ENCODE measurements around the gene FUZ.
A peak's percentile ranks its signal among the peaks of the same experiment; 100 is the strongest.

The FUZ gene

GRCh38 chr19:49861107-49861506 lies 48.0 kb upstream of the FUZ start:
- Histone ChIP-seq H4K20me1 (ENCODE audit: insufficient read depth, low read length) (no peaks in the 10 kb centered on the region), H3K9ac (ENCODE audit: low read length) (no peak overlapping the region)

GRCh38 chr19:49860336-49861102 lies 47.4 kb upstream of the FUZ start:
- Histone ChIP-seq H4K20me1 (ENCODE audit: insufficient read depth, low read length) (no peaks in the 10 kb centered on the region), H3K9me2 (ENCODE audit: low read depth, low read length) (no peaks in the 10 kb centered on the region), H3K4me3 (ENCODE audit: low read depth, low read length, poor library complexity, severe bottlenecking) (no peak overlapping the region), H3K36me3 (ENCODE audit: insufficient read depth, low read length) (peaks cover 89% of the 10 kb centered on the region), H2AFZ (ENCODE audit: low read length) (no peak overlapping the region), H3K9me3 (ENCODE audit: low read length) (no peaks in the 10 kb centered on the region), H3K27me3 (ENCODE audit: insufficient read depth, low read length) (no peaks in the 10 kb centered on the region), H3K4me2 (ENCODE audit: low read length) (no peak overlapping the region), H3K4me1 (ENCODE audit: insufficient read depth, low read length, severe bottlenecking) (peaks cover 31% of the 10 kb centered on the region), H3K79me2 (ENCODE audit: insufficient read depth, low read length) (no peaks in the 10 kb centered on the region), H3F3A (ENCODE audit: insufficient read depth, low read length) (no peaks in the 10 kb centered on the region), H3K27ac (ENCODE audit: low read depth, low read length, poor library complexity, severe bottlenecking) (peak overlapping the region; percentile 20), H3K9ac (ENCODE audit: low read length) (no peak overlapping the region)
- no peak for TF ChIP-seq CTCF (IDR thresholded peaks at IDR 0.05; ENCODE audit: low read length)

More at GRCh38 chr19:49861107-49861506, 48.0 kb upstream of the FUZ start:
- no peak overlapping the region for H3K4me3 ChIP-seq (ENCODE audit: low read depth, low read length, poor library complexity, severe bottlenecking)
- H3K9me3 ChIP-seq (ENCODE audit: low read length), result no peaks in the 10 kb centered on the region
- H2AFZ ChIP-seq (ENCODE audit: low read length), result no peak overlapping the region
- no peaks in the 10 kb centered on the region for H3K27me3 ChIP-seq (ENCODE audit: insufficient read depth, low read length)
- H3K27ac ChIP-seq (ENCODE audit: low read depth, low read length, poor library complexity, severe bottlenecking), result peak overlapping the region; percentile 20
- H3K79me2 ChIP-seq (ENCODE audit: insufficient read depth, low read length), result peaks cover 2% of the 10 kb centered on the region; the same call in 1 of the 2 replicates
- H3K4me2 ChIP-seq (ENCODE audit: low read length), result no peak overlapping the region
- peaks cover 36% of the 10 kb centered on the region for H3K4me1 ChIP-seq (ENCODE audit: insufficient read depth, low read length, severe bottlenecking)
- H3K9me2 ChIP-seq (ENCODE audit: low read depth, low read length), result no peaks in the 10 kb centered on the region
- peaks cover 83% of the 10 kb centered on the region for H3K36me3 ChIP-seq (ENCODE audit: insufficient read depth, low read length)
- TF ChIP-seq CTCF (IDR thresholded peaks at IDR 0.05; ENCODE audit: low read length), result no peak
- no peaks in the 10 kb centered on the region for H3F3A ChIP-seq (ENCODE audit: insufficient read depth, low read length)

GRCh38 chr19:49859682-49860335 lies 46.7 kb upstream of the FUZ start:
- H3K27me3 ChIP-seq (ENCODE audit: insufficient read depth, low read length), result no peaks in the 10 kb centered on the region
- H3K4me2 ChIP-seq (ENCODE audit: low read length), result no peak overlapping the region
- H3K27ac ChIP-seq (ENCODE audit: low read depth, low read length, poor library complexity, severe bottlenecking), result no peak overlapping the region
- H3F3A ChIP-seq (ENCODE audit: insufficient read depth, low read length), result no peaks in the 10 kb centered on the region
- H2AFZ ChIP-seq (ENCODE audit: low read length), result no peak overlapping the region
- no peaks in the 10 kb centered on the region for H4K20me1 ChIP-seq (ENCODE audit: insufficient read depth, low read length)
- no peak for TF ChIP-seq CTCF (IDR thresholded peaks at IDR 0.05; ENCODE audit: low read length)
- no peak for TF ChIP-seq EZH2 (IDR thresholded peaks at IDR 0.05; ENCODE audit: borderline replicate concordance, low read length)
- H3K36me3 ChIP-seq (ENCODE audit: insufficient read depth, low read length), result peaks cover 93% of the 10 kb centered on the region
- H3K9ac ChIP-seq (ENCODE audit: low read length), result no peak overlapping the region
- no peaks in the 10 kb centered on the region for H3K79me2 ChIP-seq (ENCODE audit: insufficient read depth, low read length)
- peaks cover 28% of the 10 kb centered on the region for H3K4me1 ChIP-seq (ENCODE audit: insufficient read depth, low read length, severe bottlenecking)
- no peaks in the 10 kb centered on the region for H3K9me3 ChIP-seq (ENCODE audit: low read length)
- H3K4me3 ChIP-seq (ENCODE audit: low read depth, low read length, poor library complexity, severe bottlenecking), result no peak overlapping the region
- H3K9me2 ChIP-seq (ENCODE audit: low read depth, low read length), result no peaks in the 10 kb centered on the region

Data from OCI-LY1 (cell line).